Measurements from ENCODE around the gene TP53BP2. TPM values are rescaled to one million over a fixed set of nuclear protein-coding genes. Genes with fewer than 3 reads are reported as not detected.
"Not testable (repeated sequence)": the region's sequence is repeated elsewhere in the genome, so short reads cannot be mapped to it uniquely, and the experiment has no call there.

TP53BP2 gene
- total RNA-seq, 2 experiments from 2014 or later = 46.6 to 56.2 TPM

GRCh38 chr1:223829678-223830077 lies 16.1 kb downstream of the TP53BP2 start:
- POLR2A ChIA-PET = no interaction called here
- ATAC-seq = no peak
- no peak for DNase-seq
- Mint-ChIP-seq H3K36me3 (ENCODE audit: low read depth) (peaks cover 13% of the 10 kb centered on the region), H3K27me3 (no peaks in the 10 kb centered on the region), H3K9me3 (ENCODE audit: low read depth) (no peaks in the 10 kb centered on the region), H3K27ac (peak overlapping the region; percentile 65), H3K4me3 (no peak overlapping the region), H3K4me1 (peaks cover 52% of the 10 kb centered on the region)
- intact Hi-C loops (cut with DNase I, micrococcal nuclease) = loop anchor here (5.0 to 10.0 kb wide), 4 partner anchors 127 to 1175 kb away; partner anchors contain the start of genes DEGS1 (in 1 of the 2) and WDR26 (in 1 of the 2)
- CTCF ChIA-PET = interaction anchor here (0.7 to 1.1 kb wide), 3 partner anchors 14 to 16 kb away, joined by 3 to 4 read pairs (median 4); partner anchors contain the start of gene TP53BP2

- ChIA-PET POLR2A (no interaction called here), CTCF (interaction anchor here (1.1 kb wide), 1 partner anchor 17 kb away, joined by 4 read pairs; no protein-coding TSS in a partner anchor)
- Mint-ChIP-seq H3K9me3 (ENCODE audit: low read depth) (no peaks in the 10 kb centered on the region), H3K27me3 (no peaks in the 10 kb centered on the region), H3K36me3 (ENCODE audit: low read depth) (peaks cover 14% of the 10 kb centered on the region), H3K4me3 (no peak overlapping the region), H3K27ac (peak overlapping the region; percentile 14), H3K4me1 (peaks cover 65% of the 10 kb centered on the region)
- DNase-seq = no peak
- intact Hi-C loops (cut with DNase I, micrococcal nuclease) = no loop called here
- no peak for ATAC-seq
Observed at GRCh38 chr1:223828162-223828848, 17.4 kb downstream of the TP53BP2 start.

- H3K27ac Mint-ChIP-seq = peak overlapping the region; percentile 71
- no peak overlapping the region for H3K4me3 Mint-ChIP-seq
- ATAC-seq (no peak), DNase-seq (no peak)
- intact Hi-C loops (cut with DNase I, micrococcal nuclease) = no loop called here
- no peaks in the 10 kb centered on the region for H3K9me3 Mint-ChIP-seq (ENCODE audit: low read depth)
- POLR2A ChIA-PET = no interaction called here
- no peaks in the 10 kb centered on the region for H3K27me3 Mint-ChIP-seq
- CTCF ChIA-PET = interaction anchor here (0.6 to 3.6 kb wide), 5 partner anchors 11 to 1336 kb away, joined by 3 to 18 read pairs (median 3); no protein-coding TSS in a partner anchor
- peaks cover 14% of the 10 kb centered on the region for H3K36me3 Mint-ChIP-seq (ENCODE audit: low read depth)
- peaks cover 74% of the 10 kb centered on the region for H3K4me1 Mint-ChIP-seq
Observed at GRCh38 chr1:223827193-223827663, 18.5 kb downstream of the TP53BP2 start.

GRCh38 chr1:223825767-223826748 lies 19.7 kb downstream of the TP53BP2 start:
- CTCF ChIA-PET = interaction anchor here (0.6 to 3.6 kb wide), 5 partner anchors 10 to 87 kb away, joined by 3 to 18 read pairs (median 3); no protein-coding TSS in a partner anchor
- Mint-ChIP-seq H3K9me3 (ENCODE audit: low read depth) (no peaks in the 10 kb centered on the region), H3K4me1 (peaks cover 79% of the 10 kb centered on the region), H3K27me3 (no peaks in the 10 kb centered on the region), H3K27ac (peak overlapping the region; percentile 78), H3K36me3 (ENCODE audit: low read depth) (peaks cover 17% of the 10 kb centered on the region), H3K4me3 (peak overlapping the region; percentile 11)
- intact Hi-C loops (cut with DNase I, micrococcal nuclease) = no loop called here
- ATAC-seq = peak; percentile 51
- POLR2A ChIA-PET = no interaction called here
- DNase-seq = no peak

- Mint-ChIP-seq H3K27ac (no peak overlapping the region), H3K9me3 (ENCODE audit: low read depth) (no peaks in the 10 kb centered on the region)
Observed at GRCh38 chr1:223824712-223825111, 21.0 kb downstream of the TP53BP2 start.

GRCh38 chr1:223824287-223824686 lies 21.5 kb downstream of the TP53BP2 start:
- Mint-ChIP-seq H3K4me1 (peaks cover 78% of the 10 kb centered on the region), H3K27ac (no peak overlapping the region), H3K4me3 (no peak overlapping the region), H3K36me3 (ENCODE audit: low read depth) (peaks cover 30% of the 10 kb centered on the region), H3K9me3 (ENCODE audit: low read depth) (no peaks in the 10 kb centered on the region), H3K27me3 (no peaks in the 10 kb centered on the region)
- ATAC-seq = no peak
- POLR2A ChIA-PET = interaction anchor here (0.6 to 1.1 kb wide), 2 partner anchors 11 to 22 kb away, joined by 3 to 4 read pairs; no protein-coding TSS in a partner anchor
- no peak for DNase-seq
- intact Hi-C loops (cut with DNase I, micrococcal nuclease) = no loop called here
- CTCF ChIA-PET = interaction anchor here (0.8 to 3.6 kb wide), 9 partner anchors 10 to 55 kb away, joined by 3 to 18 read pairs (median 5); no protein-coding TSS in a partner anchor

More at GRCh38 chr1:223824712-223825111, 21.0 kb downstream of the TP53BP2 start:
- DNase-seq (no peak), ATAC-seq (no peak)
- intact Hi-C loops (cut with DNase I, micrococcal nuclease) = no loop called here
- Mint-ChIP-seq H3K36me3 (ENCODE audit: low read depth) (peaks cover 28% of the 10 kb centered on the region), H3K4me1 (peaks cover 82% of the 10 kb centered on the region), H3K4me3 (no peak overlapping the region), H3K27me3 (no peaks in the 10 kb centered on the region)
- CTCF ChIA-PET = interaction anchor here (0.8 to 3.6 kb wide), 7 partner anchors 13 to 54 kb away, joined by 3 to 18 read pairs (median 5); no protein-coding TSS in a partner anchor
- POLR2A ChIA-PET = interaction anchor here (1.1 kb wide), 1 partner anchor 22 kb away, joined by 3 read pairs; no protein-coding TSS in a partner anchor

GRCh38 chr1:223820971-223821370 lies 24.8 kb downstream of the TP53BP2 start:
- no peak overlapping the region for H3K4me3 Mint-ChIP-seq
- no peaks in the 10 kb centered on the region for H3K27me3 Mint-ChIP-seq
- H3K4me1 Mint-ChIP-seq = peaks cover 56% of the 10 kb centered on the region
- intact Hi-C loops (cut with DNase I, micrococcal nuclease) = no loop called here
- no peak overlapping the region for H3K27ac Mint-ChIP-seq
- peaks cover 31% of the 10 kb centered on the region for H3K36me3 Mint-ChIP-seq (ENCODE audit: low read depth)
- ATAC-seq (no peak), DNase-seq (no peak)
- CTCF ChIA-PET = interaction anchor here (1.3 kb wide), 2 partner anchors 17 to 26 kb away, joined by 3 read pairs; no protein-coding TSS in a partner anchor
- POLR2A ChIA-PET = no interaction called here
- H3K9me3 Mint-ChIP-seq (ENCODE audit: low read depth) = no peaks in the 10 kb centered on the region

- no peak overlapping the region for H3K27ac Mint-ChIP-seq
- DNase-seq = no peak
- no peak overlapping the region for H3K4me3 Mint-ChIP-seq
- intact Hi-C loops (cut with DNase I, micrococcal nuclease) = no loop called here
- no peak for ATAC-seq
- H3K9me3 Mint-ChIP-seq (ENCODE audit: low read depth) = no peaks in the 10 kb centered on the region
- peaks cover 28% of the 10 kb centered on the region for H3K36me3 Mint-ChIP-seq (ENCODE audit: low read depth)
- CTCF ChIA-PET = interaction anchor here (0.6 to 1.3 kb wide), 3 partner anchors 17 to 377 kb away, joined by 3 read pairs; no protein-coding TSS in a partner anchor
- no peaks in the 10 kb centered on the region for H3K27me3 Mint-ChIP-seq
- H3K4me1 Mint-ChIP-seq = peaks cover 54% of the 10 kb centered on the region
- POLR2A ChIA-PET = no interaction called here
Observed at GRCh38 chr1:223820515-223820858, 25.3 kb downstream of the TP53BP2 start.

GRCh38 chr1:223819730-223820514 lies 25.8 kb downstream of the TP53BP2 start:
- CTCF ChIA-PET = interaction anchor here (0.6 to 1.3 kb wide), 3 partner anchors 16 to 378 kb away, joined by 3 read pairs; no protein-coding TSS in a partner anchor
- POLR2A ChIA-PET = no interaction called here
- Mint-ChIP-seq H3K36me3 (ENCODE audit: low read depth) (peaks cover 28% of the 10 kb centered on the region), H3K27me3 (no peaks in the 10 kb centered on the region), H3K4me3 (no peak overlapping the region), H3K9me3 (ENCODE audit: low read depth) (no peaks in the 10 kb centered on the region), H3K4me1 (peaks cover 54% of the 10 kb centered on the region), H3K27ac (peak overlapping the region; percentile 30)
- no peak for ATAC-seq
- intact Hi-C loops (cut with DNase I, micrococcal nuclease) = no loop called here
- no peak for DNase-seq

GRCh38 chr1:223817265-223817664 lies 28.5 kb downstream of the TP53BP2 start:
- H3K27ac Mint-ChIP-seq; H3K9me3 Mint-ChIP-seq (ENCODE audit: low read depth); H3K4me3 Mint-ChIP-seq; DNase-seq; intact Hi-C loops (cut with DNase I, micrococcal nuclease); ATAC-seq; H3K27me3 Mint-ChIP-seq; CTCF ChIA-PET; POLR2A ChIA-PET: not testable (repeated sequence)
- H3K36me3 Mint-ChIP-seq (ENCODE audit: low read depth) = peaks cover 45% of the 10 kb centered on the region
- peaks cover 46% of the 10 kb centered on the region for H3K4me1 Mint-ChIP-seq
